GM18520 (cell line): ENCODE measurements around the gene DNM1.

ENCODE experiments used
- ATAC-seq: cut with Tn5 transposase; IDR thresholded peaks from one replicate; pipeline ENCODE4 v1.9.1; 2021; ENCODE audit not compliant: unreplicated experiment

DNM1 gene

DNA sequence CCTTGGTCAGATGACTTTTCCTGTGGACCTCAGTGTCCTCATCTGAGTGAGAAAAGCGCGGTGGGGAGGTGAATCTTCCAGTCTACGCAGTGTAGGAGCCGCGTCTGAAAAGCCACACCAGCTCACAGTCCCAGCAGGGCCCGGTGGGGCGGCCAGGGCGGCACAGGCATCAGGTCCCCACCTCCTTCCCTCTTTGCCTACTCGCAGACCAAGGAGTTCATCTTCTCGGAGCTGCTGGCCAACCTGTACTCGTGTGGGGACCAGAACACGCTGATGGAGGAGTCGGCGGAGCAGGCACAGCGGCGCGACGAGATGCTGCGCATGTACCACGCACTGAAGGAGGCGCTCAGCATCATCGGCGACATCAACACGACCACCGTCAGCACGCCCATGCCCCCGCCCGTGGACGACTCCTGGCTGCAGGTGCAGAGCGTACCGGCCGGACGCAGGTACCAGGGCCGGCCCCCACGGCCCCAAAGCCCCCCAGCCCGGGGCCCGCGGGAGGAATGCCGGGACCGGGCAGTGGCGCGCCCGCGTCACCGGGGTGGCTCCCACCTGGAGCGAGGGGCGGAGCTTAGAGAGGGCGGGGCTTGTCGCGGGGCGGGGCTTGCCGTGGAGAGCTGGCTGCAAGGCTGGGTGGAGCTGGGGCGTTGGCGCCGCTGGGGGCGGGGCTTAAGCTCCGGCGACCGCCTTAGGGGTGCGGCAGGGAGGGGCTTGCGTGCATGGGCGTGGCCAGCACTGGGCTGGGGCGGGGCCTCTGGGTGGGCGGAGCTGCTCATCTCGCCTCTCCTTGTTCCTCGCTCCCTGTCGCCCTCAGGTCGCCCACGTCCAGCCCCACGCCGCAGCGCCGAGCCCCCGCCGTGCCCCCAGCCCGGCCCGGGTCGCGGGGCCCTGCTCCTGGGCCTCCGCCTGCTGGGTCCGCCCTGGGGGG lies 47.0 kb downstream of the DNM1 start:
- ATAC-seq = peak; percentile 54

DNA sequence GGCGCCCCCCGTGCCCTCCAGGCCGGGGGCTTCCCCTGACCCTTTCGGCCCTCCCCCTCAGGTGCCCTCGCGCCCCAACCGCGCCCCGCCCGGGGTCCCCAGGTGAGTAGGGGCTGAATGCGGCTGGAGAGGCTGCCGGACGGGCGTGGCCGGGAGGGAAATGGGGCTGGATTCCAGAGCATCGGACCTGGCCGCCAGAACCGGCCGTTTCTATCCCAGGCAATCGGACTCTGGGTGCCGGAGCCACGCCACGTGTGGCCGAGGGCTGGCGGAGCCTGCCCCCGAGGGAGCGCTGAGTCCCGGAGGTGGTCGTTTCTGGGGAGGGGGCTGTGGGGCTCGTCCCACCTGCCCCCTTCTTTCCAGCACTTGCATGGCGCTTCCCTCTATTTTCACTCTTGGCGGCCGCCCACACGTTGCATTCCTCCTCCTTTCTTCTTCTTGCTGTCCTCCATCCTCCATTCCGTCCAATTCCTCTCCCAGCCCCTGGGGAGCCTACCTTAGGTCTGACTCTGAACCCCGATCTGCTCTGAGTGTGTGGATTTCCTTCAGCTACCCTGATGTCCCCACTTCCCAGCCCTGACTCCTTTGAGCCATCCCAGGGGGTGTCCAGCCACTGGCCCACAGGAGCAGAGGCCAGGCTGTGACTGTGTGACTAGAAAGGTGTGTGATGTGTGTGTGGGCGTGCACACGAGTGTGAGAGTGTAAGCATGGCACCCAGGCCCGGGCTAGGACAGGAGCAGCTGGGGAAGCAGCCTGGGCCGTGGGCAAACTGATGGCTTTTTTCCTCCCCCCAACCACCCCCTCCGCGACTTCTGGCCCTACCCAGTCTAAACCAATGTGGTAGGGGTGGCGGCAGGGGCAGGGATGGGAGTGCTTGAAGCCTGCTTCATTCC lies 47.9 kb downstream of the DNM1 start:
- ATAC-seq = peak; percentile 24

DNA sequence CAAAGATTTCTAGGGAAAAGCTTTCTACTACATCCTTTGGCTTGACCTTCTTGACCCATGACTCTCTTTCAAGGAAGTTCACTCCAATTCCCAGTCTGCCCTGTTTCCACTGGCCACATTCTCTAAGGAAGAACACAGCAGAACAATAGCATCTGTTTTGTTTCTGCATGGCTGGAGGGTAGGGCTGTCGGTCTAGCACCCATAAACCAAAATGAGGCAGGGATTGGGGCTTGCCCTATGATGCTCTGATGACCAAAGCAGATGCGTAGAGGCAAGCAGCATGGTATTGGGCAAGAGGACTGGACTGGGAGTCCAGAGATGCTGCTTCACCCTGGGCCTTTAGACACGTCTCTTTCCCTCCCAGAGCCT lies 48.5 kb downstream of the DNM1 start:
- no peak for ATAC-seq

DNA sequence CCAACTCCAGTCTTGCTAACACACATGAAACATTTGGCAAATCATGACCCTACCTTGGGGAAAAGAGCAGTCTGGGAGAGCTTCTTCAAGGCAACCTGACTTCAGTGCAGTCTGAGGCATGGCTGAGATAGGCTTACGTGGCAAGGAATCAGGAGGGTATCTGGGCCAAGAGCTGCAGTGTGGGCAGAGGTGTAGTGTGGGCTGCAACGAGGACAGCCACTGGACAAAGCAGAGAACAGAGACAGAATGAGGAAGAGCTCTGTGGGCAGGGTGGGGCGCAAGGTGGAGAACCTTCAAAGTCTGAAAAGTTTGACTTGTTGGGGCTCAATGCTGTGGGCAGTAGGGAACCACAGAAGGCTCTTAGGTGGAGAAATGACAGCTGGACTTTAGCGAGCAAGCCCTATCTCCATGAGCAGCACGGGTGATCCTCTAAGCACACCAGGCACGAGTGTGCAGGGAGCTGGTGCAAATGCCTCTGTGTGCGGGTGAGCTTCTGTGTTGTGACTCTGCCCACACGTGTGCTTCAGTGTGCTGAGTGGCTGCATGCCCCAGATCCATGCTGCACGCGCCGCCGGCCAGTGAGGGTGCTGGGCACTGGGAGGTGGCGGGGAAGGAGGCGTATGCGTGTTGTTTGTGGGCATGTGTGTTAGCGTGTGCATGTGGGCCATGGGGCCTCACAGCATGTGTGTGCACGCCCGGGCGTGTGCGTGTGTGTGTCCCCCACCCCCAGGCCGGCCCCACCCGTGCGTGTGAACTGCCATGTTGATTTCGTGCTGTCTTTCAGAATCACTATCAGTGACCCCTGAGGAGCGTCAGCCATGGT lies 49.3 kb downstream of the DNM1 start:
- no peak for ATAC-seq

DNA sequence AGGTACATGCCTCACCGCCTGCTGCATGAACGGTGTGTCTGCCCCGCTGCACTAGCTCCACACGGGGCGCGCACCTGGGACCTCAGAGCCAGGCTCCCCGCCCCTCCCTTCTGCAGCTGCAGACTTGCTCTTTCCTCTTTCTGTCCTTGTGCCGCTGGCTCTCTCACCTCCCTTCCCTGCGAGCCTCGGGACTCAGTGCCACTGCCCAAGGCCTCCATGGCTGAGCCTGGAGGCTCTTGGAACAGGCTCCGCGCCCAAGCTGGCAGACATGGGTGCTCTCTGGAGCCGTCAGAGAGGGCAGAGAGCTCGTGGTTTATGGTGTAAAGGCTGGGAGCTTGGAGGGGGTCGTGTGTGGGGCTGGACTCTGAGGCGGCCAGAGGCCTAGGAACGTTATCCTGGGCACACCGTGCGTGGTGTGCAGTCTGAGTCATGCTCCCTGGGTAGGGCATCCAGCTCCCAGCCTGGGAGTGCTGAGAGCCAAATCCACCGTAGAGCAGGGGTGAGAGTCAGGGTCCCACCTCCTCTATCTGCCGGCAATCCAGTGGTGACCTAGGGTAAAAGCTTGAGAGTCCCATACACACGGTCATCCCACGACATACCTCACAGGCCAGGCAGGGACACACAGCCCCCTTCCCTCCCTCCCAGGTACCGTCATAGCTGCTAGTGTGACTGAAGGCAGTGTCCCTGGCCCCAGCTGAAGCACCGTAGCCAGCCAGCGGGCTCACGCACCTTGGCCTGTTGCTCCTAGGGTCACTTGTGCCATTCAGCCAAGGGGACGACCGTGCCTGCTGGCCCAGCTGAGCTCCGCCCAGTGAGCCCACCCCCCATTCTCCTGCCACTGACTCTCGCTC lies 50.2 kb downstream of the DNM1 start:
- no peak for ATAC-seq

DNA sequence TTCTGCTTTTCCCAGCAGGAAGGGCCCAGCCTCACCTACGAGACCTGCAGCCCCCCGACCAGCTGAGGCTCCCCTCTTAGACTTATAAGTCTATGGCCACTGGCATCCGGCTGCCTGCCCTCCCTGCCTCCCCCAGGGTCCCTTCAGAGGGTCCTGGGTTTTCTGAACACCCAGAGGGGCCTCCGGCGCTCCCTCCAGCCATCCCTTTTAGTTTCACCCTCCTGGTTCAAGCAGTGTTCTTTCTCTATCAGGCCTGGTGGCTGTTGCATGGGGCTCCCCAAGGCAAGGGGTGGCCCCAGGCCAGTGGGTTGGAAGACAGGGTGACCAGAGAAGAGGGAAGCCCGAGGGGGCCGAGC lies 50.8 kb downstream of the DNM1 start:
- no peak for ATAC-seq

DNA sequence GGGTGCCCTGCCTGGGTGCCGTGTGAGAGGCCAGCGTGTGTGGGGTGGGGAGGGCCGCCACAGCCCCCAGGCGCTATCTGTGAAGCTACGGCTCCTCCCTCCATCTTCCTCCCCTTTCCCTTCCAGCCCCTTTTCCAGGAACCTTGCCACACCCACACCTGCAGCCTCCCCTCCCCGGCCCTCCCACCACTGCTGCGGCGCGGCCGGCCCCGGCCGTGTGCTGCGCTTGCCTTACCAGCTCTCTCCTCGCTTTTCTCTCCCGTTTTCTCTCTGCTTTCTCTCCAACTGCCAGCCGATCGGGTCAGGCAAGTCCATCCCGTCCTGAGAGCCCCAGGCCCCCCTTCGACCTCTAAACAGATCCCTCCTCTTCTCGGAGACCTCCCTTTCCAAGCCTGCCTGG lies 51.2 kb downstream of the DNM1 start:
- no peak for ATAC-seq

DNA sequence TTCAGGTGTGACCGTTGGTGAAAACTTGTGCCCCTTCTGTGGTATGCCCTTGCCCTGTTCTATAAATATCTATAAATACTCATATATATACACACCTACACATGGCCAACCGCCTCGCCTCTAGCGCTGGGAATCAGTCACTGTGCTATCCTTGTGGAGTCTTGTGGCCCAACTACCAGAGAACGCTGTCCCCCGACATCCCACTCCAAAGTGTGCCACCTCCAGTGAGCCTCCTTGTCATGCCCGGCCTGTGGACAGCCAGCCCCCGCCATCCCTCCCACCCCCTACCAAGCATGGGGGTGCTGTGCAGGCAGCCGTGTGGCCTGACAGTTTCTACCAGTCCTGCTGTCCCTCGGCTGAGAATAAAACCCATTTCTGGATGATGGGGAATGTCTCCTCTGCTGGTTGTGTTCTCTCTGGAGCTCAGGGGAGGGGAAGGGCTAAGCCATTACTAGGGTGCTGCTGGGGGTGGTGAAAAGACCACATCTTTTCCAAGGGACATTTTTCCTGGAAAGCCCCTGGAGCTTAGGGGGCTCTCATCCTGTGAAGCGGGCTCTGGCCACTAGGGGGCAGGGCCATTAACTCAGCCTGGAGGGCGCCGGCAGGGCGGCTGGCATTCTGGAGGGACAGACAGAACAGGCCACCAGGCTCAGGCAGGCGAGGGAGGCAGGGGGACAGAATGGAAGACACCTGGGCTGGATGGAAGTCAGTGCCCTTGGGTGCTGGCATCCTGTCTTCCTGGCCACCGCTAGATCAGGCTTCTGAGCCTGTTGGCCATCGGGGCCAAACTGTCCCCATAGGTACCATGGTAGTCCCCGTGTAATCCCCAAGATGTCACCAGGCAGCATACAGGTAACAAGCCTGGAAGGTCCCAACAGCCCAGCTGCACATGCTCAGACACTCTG lies 51.9 kb downstream of the DNM1 start:
- ATAC-seq = no peak

DNA sequence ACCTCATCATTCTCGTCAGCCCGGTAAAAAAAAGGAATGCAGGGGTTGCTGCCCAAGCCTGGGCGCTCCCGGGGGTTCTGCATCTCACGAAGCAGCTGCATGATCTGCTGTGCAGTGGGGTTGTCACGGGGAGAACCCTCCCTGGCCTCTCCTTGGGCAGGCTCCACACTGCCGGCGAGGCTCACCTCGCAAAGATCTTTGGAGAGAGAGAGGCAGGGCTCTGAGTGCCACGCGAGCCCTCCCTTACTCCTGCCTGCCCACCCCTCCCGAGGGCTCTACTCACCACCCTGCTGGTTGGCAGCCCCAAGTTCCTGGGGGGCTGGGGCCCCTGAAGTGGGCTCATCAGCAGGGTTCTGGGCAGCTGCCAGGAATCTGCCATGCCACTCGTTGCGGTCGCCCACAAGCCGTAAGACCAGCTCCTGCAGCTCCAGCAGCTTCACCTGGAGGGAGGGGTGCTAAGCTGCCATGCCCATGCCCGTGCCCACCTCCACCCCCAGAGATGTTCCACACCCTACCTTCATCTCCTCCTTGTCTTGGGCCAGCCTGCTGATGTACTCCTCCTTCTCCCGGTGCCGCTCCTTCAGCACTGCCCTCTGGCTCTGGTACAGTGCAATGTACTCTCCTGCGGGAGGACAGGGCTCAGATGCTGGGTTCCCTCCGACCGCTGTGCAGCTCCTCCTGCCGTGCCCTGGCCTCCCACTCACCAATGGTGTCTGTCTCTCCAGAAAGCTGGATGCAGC lies 54.1 kb downstream of the DNM1 start:
- ATAC-seq = no peak

DNA sequence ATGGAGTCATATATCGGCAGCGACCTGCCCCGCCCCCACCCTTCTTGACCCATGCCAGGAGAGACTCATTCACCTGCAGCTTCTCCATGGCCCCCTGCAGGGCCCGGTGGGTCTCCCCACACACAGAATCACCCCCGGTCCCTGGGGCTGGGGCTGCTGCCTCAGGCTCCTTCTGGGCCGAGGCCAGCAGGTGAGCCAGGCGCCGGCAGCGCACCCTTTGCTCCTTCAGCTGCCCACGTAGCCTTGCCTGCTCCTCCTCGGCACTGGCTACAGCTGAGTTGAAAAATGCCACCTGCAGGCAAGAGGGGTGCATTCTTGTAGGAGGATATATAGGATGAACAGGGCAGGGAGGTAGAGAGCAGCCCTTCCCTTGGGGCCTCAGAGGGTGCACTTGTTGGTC lies 54.7 kb downstream of the DNM1 start:
- no peak for ATAC-seq

DNA sequence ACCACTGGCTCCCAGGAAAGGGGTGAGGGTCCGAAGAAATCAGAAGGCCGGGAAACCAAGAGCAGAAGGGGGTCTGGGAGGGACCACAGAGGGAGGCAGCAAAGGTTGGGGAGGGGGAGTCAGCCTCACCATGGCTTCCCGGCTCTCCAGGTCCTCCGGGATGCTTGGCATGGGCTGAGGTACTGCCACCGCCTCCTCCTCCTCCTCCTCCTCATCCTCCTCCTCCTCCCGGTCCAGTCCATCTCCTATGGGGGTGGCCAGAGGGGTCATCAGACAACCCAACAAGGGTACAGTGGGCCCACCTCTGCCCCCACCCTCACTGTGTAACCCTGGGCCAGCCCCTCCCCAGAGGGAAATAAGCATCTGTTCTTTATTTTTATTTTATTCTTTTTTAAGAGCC lies 55.1 kb downstream of the DNM1 start:
- no peak for ATAC-seq

DNA sequence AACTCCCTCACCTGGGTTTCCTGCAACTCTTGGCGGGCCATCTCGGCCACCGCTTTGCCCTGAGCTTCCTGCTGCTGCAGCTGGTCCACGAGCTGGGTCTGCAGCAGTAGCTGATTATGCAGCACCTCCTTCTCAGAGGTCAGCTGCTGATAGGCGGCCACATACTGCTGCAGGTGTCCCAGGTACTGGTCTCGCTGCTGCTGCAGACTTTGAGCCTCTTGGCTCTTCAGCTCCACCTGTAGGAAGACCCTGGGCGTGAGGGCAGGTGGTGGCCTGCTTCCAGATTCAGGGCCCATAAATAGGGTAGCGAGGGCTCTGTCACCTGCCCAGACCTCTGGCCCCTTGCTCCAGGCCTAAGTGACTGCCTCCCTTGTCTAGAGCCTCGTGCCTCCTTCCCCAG lies 56.0 kb downstream of the DNM1 start:
- ATAC-seq = no peak

DNA sequence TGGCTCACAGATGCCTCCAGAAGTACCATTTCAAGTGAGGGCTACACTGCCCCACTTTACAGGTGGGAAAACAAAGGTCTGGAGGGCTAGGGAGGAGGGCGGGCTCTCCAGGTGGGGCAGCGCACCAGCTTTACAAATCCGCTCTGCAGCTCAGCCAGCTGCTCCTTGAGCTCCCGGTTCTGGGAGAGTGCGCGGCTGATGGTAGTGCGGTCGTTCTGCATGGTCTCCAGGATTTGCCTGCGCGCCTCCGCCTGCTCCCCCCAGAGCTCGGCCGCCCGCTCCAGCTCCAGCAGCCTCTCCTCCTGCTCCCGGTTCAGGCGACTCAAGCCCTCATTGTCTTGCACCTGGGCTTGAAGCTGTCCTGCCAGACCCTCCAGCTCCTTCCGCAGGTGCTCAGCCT lies 57.2 kb downstream of the DNM1 start:
- ATAC-seq = no peak

DNA sequence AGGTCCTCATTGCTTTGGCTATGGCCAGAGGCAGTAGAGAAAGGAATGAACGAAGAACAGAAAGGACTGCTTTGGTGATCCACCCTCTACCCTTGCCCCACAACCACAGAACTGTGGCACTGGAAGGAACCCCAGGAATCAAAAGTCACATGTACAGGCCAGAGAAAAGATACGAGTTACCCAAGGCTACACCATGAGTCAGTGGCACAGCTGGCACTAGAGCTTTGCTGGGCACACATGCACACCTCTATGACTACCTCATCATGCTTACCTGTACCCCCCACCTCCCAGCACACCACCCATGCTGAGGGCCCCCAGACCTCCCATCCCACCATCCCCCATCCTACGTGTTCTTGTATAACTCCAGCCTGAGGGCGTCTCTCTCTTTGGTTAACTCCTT lies 59.5 kb downstream of the DNM1 start:
- no peak for ATAC-seq

DNA sequence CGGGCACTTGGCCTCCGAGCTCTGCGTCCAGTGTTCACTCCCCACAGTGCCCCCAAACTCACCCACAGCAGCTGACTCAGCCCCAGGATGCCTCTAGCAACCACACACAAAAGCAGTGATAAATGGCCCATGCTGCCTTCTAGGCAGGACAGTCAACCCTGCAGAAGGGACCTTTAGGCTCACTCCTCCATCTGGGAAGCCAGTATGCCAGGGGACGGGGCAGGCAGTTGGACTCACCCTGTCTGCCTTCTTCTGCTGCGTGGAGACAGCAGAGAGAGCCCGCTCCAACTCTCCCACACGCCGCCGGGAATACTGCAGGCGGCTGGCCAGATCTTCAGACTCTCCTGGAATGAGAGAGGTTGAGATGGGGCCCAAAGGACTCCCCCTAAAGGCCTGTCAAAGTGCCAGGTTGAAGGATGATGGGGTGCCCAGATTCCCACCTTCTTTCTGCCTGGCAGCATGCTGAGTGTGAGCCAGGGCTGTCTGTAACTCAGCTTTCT lies 62.2 kb downstream of the DNM1 start:
- no peak for ATAC-seq

DNA sequence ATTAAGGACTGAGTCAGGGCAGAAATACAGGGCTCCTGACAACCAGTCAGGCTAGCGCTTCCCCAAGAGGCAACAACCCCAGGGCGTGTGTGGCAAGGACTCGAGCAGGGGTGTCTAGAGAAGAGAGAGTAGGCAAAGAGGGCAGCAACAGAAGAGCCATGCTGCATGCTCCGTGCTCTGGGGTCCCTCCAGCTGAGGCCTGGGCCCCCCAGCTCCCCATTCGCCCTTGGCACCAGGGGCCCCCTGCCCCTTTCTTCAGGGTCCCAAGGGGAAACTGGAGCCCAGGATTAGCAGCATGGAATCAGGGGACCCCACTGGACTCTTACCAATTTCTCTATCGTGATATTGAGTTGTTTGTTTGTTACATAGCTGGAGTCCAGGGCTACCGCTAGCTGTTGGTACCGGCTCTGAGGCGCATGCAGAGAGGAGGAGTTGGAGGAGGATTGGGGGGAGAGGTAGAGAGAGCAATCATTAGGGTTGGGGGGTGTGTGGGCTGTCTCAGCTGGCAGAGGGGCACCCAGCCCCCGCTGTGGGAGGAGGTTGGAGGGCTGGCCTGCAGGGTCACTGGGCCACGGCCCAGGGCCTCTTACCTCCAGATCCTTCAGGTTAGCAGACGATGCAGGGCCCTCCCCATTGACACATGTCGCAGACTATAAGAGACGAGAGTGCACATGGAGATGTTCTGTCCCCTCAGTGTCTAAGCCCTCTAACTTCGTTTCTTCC lies 63.9 kb downstream of the DNM1 start:
- ATAC-seq = no peak

DNA sequence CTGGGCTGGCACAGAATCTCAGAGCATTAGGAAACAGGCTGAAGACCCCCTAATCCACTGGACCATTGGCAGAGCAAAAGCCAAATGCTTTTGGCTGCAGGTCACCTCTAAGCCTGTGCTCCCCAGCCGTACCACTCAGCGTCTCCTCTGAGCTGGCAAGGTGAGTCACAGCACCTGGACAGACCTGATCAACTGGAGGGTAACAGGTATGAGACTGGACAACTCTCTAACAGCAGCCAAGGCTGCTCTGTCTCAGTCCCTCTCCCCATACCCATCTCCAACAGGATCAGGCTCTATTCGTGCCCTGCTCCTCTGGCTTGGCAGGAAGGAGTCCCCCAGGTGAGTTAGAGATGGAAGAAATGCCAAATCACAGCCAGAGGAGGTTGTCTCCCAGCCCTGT lies 67.9 kb downstream of the DNM1 start:
- no peak for ATAC-seq

DNA sequence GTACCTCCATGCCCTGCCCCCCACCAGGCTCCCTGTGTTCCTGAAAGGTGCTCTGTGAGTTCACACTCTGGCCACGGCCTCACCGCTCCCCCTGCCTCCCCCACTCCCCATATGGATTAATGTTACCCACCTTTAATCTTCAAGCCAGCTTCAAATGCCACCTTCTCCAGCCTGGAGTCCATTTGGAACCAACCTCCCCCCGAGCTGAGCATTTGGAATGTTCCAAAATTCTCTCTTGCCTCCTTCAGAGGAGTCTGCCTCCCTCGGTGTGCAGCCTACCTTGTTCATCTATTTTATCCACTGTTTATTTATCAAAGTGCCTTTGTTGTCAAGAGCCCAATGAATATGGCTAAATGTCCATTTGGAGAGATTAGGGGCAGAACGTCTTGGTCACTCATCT lies 68.3 kb downstream of the DNM1 start:
- ATAC-seq = no peak
